ENCODE measurements around the gene GPAM.
"Not testable (repeated sequence)": the region's sequence is repeated elsewhere in the genome, so short reads cannot be mapped to it uniquely, and the experiment has no call there.

Gene GPAM

GRCh38 chr10:112131996-112132395 lies 51.6 kb downstream of the GPAM start:
- no peak for DNase-seq (ENCODE audit: low read depth)

- no peak for DNase-seq (ENCODE audit: low read depth)
Observed at GRCh38 chr10:112131346-112131745, 52.2 kb downstream of the GPAM start.

- DNase-seq (ENCODE audit: low read depth), result no peak
Observed at GRCh38 chr10:112126901-112127300, 56.7 kb downstream of the GPAM start.

- no peak for DNase-seq (ENCODE audit: low read depth)
Observed at GRCh38 chr10:112126172-112126571, 57.4 kb downstream of the GPAM start.

- DNase-seq (ENCODE audit: low read depth), result no peak
Observed at GRCh38 chr10:112124866-112125265, 58.7 kb downstream of the GPAM start.

- no peak for DNase-seq (ENCODE audit: low read depth)
Observed at GRCh38 chr10:112122827-112123226, 60.7 kb downstream of the GPAM start.

- no peak for DNase-seq (ENCODE audit: low read depth)
Observed at GRCh38 chr10:112120491-112120890, 63.1 kb downstream of the GPAM start.

- DNase-seq (ENCODE audit: low read depth), result no peak
Observed at GRCh38 chr10:112115781-112116385, 67.7 kb downstream of the GPAM start.

GRCh38 chr10:112109779-112110178 lies 73.8 kb downstream of the GPAM start:
- DNase-seq (ENCODE audit: low read depth), result not testable (repeated sequence)
